Measurements from ENCODE around the gene FGD2. TPM values are rescaled to one million over a fixed set of nuclear protein-coding genes. Genes with fewer than 3 reads are reported as not detected.

The FGD2 gene
- total and polyA plus RNA-seq, 9 of the 15 experiments (the other 6 are each of a cell fraction or from before 2014, with no cell fraction given) = 0.09 TPM; not detected in 8

DNA sequence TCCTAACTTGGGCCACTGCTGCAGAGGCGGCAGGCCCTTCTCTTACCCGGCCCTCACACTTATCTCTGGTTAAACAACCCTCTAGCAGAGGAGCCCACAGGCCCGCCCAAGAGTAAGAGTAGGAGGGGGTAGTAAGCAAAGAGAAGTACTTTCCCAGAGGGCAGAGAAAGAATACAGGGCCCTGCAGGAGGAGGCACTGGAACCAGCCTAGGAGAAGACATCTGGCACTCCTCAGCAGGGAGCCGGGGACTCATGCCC, 29.5 kb upstream of the FGD2 start (continued):
- TF ChIP-seq, protein P1, sequence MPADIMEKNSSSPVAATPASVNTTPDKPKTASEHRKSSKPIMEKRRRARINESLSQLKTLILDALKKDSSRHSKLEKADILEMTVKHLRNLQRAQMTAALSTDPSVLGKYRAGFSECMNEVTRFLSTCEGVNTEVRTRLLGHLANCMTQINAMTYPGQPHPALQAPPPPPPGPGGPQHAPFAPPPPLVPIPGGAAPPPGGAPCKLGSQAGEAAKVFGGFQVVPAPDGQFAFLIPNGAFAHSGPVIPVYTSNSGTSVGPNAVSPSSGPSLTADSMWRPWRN (IDR thresholded peaks at IDR 0.05; ENCODE audit: low read depth) = no peak
- TF ChIP-seq NFYB (IDR thresholded peaks at IDR 0.05; ENCODE audit: extremely low read depth, insufficient read length) (no peak), ZNF140 (CRISPR knock-in tag; IDR thresholded peaks at IDR 0.05) (no peak)

DNA sequence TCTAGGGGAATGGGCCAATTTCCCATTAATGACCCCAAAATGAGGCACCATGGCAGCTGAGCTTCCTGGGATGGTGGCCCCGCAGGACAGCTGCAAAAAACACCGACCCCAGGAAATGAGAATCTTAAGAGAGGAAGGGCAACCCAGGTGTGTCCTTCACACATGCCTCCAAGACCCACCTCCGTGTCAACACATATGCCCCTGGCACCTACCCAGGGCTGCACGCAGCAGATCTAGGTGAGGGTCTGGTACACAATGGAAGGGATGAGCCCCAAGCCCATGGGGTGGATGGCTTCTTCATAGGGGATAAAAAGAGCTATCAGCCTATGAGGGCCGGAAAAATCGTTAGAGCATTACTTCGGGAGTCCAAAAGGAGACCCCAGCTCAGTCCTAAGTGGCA, 28.9 kb upstream of the FGD2 start:
- BruUV-seq (replicated peaks) = no TSS peak
- in situ Hi-C loops (cut with MboI) (no loop called here), intact Hi-C loops (cut with micrococcal nuclease) (no loop called here)
- WGBS (ENCODE audit: insufficient coverage, low coverage, missing lambda C conversion rate) = 97% methylated on average over 7 of the region's 7 CpGs
- no peak overlapping the region for H2AFZ ChIP-seq (ENCODE audit: low read depth, low read length)
- DNase-seq (ENCODE audit: extremely low read depth in 1 of 4, low spot score in 3 of 4) = no peak
- ATAC-seq = no peak
- H3K79me2 ChIP-seq (ENCODE audit: control insufficient read depth, insufficient read depth, low read length) = peaks cover 26% of the 10 kb centered on the region
- H3K9ac ChIP-seq (ENCODE audit: insufficient read depth in 1 of 2, low read depth in 2 of 2, low read length in 2 of 2) = no peak overlapping the region
- POLR2A ChIA-PET = interaction anchor here (0.6 to 0.8 kb wide), 3 partner anchors 10 to 394 kb away, joined by 3 read pairs; partner anchors contain the start of gene MTCH1
- peaks cover 34% of the 10 kb centered on the region for H4K20me1 ChIP-seq (replicated peaks; ENCODE audit: control insufficient read depth, insufficient read depth, low read length)
- FAIRE-seq = no peak
- H3K36me3 ChIP-seq (ENCODE audit: control insufficient read depth, insufficient read depth, low read length) = peaks cover 100% of the 10 kb centered on the region
- no peak overlapping the region for H3K27ac ChIP-seq (ENCODE audit: extremely low read depth, low read depth, low read length)
- peaks cover 2 to 8% of the 10 kb centered on the region in 2 experiments; a peak in 4 of 5 replicates for H3K4me1 ChIP-seq (replicated peaks in 1 of 2; ENCODE audit: control insufficient read depth in 2 of 2, insufficient read depth in 2 of 2, low read length in 2 of 2)
- no peaks in the 10 kb centered on the region for H3K9me3 ChIP-seq (replicated peaks; ENCODE audit: control insufficient read depth, insufficient read depth, low read depth, low read length)
- no peak overlapping the region for H3K4me3 ChIP-seq
- CTCF ChIA-PET (ENCODE audit: low intra/inter-chr PET ratio) = no interaction called here
- H3K4me2 ChIP-seq (ENCODE audit: insufficient read depth, low read length) = no peak overlapping the region
- H3K27me3 ChIP-seq (ENCODE audit: control insufficient read depth in 2 of 2, insufficient read depth in 2 of 2, low read length in 2 of 2) = no peaks in the 10 kb centered on the region
- peaks cover 8% of the 10 kb centered on the region for H3K9me1 ChIP-seq (ENCODE audit: control insufficient read depth, insufficient read depth, low read length)
- TF ChIP-seq MYC (IDR thresholded peaks at IDR 0.05; ENCODE audit: low read depth, low read length) = no peak
- no peak for TF ChIP-seq MYC (CRISPR knock-in tag; IDR thresholded peaks at IDR 0.05; ENCODE audit: borderline replicate concordance, low read depth)
- no peak for TF ChIP-seq PCBP2 (IDR thresholded peaks at IDR 0.05; ENCODE audit: low read depth, low read length, poor library complexity, severe bottlenecking)
- TF ChIP-seq, protein P2, sequence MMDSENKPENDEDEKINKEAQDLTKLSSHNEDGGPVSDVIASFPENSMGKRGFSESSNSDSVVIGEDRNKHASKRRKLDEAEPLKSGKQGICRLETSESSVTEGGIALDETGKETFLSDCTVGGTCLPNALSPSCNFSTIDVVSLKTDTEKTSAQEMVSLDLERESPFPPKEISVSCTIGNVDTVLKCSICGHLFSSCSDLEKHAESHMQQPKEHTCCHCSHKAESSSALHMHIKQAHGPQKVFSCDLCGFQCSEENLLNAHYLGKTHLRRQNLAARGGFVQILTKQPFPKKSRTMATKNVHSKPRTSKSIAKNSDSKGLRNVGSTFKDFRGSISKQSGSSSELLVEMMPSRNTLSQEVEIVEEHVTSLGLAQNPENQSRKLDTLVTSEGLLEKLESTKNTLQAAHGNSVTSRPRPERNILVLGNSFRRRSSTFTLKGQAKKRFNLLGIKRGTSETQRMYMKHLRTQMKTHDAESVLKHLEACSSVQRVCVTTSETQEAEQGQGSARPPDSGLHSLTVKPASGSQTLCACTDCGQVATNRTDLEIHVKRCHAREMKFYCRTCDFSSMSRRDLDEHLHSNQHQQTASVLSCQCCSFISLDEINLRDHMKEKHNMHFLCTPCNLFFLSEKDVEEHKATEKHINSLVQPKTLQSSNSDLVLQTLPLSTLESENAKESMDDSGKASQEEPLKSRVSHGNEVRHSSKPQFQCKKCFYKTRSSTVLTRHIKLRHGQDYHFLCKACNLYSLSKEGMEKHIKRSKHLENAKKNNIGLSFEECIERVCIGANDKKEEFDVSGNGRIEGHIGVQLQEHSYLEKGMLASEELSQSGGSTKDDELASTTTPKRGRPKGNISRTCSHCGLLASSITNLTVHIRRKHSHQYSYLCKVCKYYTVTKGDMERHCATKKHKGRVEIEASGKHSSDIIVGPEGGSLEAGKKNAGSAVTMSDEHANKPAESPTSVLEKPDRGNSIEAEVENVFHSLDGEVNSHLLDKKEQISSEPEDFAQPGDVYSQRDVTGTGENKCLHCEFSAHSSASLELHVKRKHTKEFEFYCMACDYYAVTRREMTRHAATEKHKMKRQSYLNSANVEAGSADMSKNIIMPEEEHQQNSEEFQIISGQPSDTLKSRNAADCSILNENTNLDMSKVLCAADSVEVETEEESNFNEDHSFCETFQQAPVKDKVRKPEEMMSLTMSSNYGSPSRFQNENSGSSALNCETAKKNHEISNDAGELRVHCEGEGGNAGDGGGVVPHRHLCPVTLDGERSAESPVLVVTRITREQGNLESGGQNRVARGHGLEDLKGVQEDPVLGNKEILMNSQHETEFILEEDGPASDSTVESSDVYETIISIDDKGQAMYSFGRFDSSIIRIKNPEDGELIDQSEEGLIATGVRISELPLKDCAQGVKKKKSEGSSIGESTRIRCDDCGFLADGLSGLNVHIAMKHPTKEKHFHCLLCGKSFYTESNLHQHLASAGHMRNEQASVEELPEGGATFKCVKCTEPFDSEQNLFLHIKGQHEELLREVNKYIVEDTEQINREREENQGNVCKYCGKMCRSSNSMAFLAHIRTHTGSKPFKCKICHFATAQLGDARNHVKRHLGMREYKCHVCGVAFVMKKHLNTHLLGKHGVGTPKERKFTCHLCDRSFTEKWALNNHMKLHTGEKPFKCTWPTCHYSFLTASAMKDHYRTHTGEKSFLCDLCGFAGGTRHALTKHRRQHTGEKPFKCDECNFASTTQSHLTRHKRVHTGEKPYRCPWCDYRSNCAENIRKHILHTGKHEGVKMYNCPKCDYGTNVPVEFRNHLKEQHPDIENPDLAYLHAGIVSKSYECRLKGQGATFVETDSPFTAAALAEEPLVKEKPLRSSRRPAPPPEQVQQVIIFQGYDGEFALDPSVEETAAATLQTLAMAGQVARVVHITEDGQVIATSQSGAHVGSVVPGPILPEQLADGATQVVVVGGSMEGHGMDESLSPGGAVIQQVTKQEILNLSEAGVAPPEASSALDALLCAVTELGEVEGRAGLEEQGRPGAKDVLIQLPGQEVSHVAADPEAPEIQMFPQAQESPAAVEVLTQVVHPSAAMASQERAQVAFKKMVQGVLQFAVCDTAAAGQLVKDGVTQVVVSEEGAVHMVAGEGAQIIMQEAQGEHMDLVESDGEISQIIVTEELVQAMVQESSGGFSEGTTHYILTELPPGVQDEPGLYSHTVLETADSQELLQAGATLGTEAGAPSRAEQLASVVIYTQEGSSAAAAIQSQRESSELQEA (IDR thresholded peaks at IDR 0.05; ENCODE audit: low read depth) = no peak
- 0 out of 2 replicates have a peak, but pooled peaks have one; percentile 35 for TF ChIP-seq NR2C2 (CRISPR knock-in tag; IDR thresholded peaks at IDR 0.05)
- TF ChIP-seq NR2C2 (tag; IDR thresholded peaks at IDR 0.05) = no peak
- TF ChIP-seq, protein P3, sequence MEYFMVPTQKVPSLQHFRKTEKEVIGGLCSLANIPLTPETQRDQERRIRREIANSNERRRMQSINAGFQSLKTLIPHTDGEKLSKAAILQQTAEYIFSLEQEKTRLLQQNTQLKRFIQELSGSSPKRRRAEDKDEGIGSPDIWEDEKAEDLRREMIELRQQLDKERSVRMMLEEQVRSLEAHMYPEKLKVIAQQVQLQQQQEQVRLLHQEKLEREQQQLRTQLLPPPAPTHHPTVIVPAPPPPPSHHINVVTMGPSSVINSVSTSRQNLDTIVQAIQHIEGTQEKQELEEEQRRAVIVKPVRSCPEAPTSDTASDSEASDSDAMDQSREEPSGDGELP (CRISPR knock-in tag; IDR thresholded peaks at IDR 0.05; ENCODE audit: borderline replicate concordance) = peak; percentile 1; the same call in 1 of the 2 replicates
